MM.1S (cell line): ENCODE data around the gene FOSL1.

ENCODE experiments used
- DNase-seq: peaks from one replicate; pipeline ENCODE4 v3.0.0-alpha.2; 2015
- H2AFZ ChIP-seq: fragments of 300-600 bp; sonication (generic); 2 replicates; pipeline ENCODE4 v1.6.0; 2016; ENCODE audit warnings: antibody characterized with exemption, low read length
- H3F3A ChIP-seq: fragments of 300-600 bp; sonication (generic); 2 replicates; pipeline ENCODE4 v1.6.1; 2016; ENCODE audit warnings: mild to moderate bottlenecking, antibody characterized with exemption, low read length, moderate library complexity, mixed read lengths; ENCODE audit not compliant: insufficient read depth
- H3K27ac ChIP-seq: fragments of 300-600 bp; sonication (generic); 2 replicates; pipeline ENCODE4 v1.5.1; 2016; ENCODE audit warnings: mild to moderate bottlenecking, low read length
- H3K27me3 ChIP-seq: fragments of 300-600 bp; sonication (generic); replicated peaks from 2 replicates; pipeline ENCODE4 v1.6.0; 2016; ENCODE audit warnings: low read length; ENCODE audit not compliant: insufficient read depth
- H3K36me3 ChIP-seq: fragments of 300-600 bp; sonication (generic); replicated peaks from 2 replicates; pipeline ENCODE4 v1.6.1; 2016; ENCODE audit warnings: mild to moderate bottlenecking, low read length, mixed read lengths; ENCODE audit not compliant: insufficient read depth
- H3K4me1 ChIP-seq: fragments of 300-600 bp; sonication (generic); 2 replicates; pipeline ENCODE4 v1.6.1; 2016; ENCODE audit warnings: low read length, mixed read lengths
- H3K4me2 ChIP-seq: fragments of 300-600 bp; sonication (generic); 2 replicates; pipeline ENCODE4 v1.6.0; 2016; ENCODE audit warnings: low read depth, low read length
- H3K4me3 ChIP-seq: fragments of 300-600 bp; sonication (generic); 2 replicates; pipeline ENCODE4 v1.5.1; 2016; ENCODE audit warnings: low read length, mixed read lengths
- H3K79me2 ChIP-seq: fragments of 300-600 bp; sonication (generic); 2 replicates; pipeline ENCODE4 v1.6.1; 2016; ENCODE audit warnings: mixed run types, low read length, mixed read lengths
- H3K9ac ChIP-seq: fragments of 300-600 bp; sonication (generic); 2 replicates; pipeline ENCODE4 v1.6.1; 2016; ENCODE audit warnings: low read length, mixed read lengths
- H3K9me2 ChIP-seq: fragments of 300-600 bp; sonication (generic); replicated peaks from 2 replicates; pipeline ENCODE4 v1.6.1; 2016; ENCODE audit warnings: mild to moderate bottlenecking, low read length, mixed read lengths; ENCODE audit not compliant: insufficient read depth
- H3K9me3 ChIP-seq: fragments of 300-600 bp; sonication (generic); replicated peaks from 2 replicates; pipeline ENCODE4 v1.6.1; 2016; ENCODE audit warnings: mild to moderate bottlenecking, low read length, mixed read lengths; ENCODE audit not compliant: insufficient read depth
- H4K20me1 ChIP-seq: fragments of 300-600 bp; sonication (generic); 2 replicates; pipeline ENCODE4 v1.6.1; 2016; ENCODE audit warnings: mild to moderate bottlenecking, low read length, moderate library complexity, mixed read lengths; ENCODE audit not compliant: insufficient read depth
- EZH2 ChIP-seq: fragments of 300-600 bp; sonication (generic); optimal IDR thresholded peaks from 2 replicates; pipeline ENCODE3; 2017; ENCODE audit warnings: low read depth, mild to moderate bottlenecking, antibody characterized with exemption, low read length, mixed read lengths
- EZH2phosphoT487 ChIP-seq: fragments of 300-600 bp; sonication (generic); IDR thresholded peaks from 2 replicates; pipeline ENCODE4 v1.6.1; 2018; ENCODE audit warnings: antibody characterized with exemption, low read length
- TF ChIP-seq, protein P1 (sequence below): fragments of 300-600 bp; sonication (generic); IDR thresholded peaks from 2 replicates; pipeline ENCODE4 v1.5.1; 2016; ENCODE audit warnings: antibody characterized with exemption, low read length, mixed read lengths

FOSL1 gene

DNA sequence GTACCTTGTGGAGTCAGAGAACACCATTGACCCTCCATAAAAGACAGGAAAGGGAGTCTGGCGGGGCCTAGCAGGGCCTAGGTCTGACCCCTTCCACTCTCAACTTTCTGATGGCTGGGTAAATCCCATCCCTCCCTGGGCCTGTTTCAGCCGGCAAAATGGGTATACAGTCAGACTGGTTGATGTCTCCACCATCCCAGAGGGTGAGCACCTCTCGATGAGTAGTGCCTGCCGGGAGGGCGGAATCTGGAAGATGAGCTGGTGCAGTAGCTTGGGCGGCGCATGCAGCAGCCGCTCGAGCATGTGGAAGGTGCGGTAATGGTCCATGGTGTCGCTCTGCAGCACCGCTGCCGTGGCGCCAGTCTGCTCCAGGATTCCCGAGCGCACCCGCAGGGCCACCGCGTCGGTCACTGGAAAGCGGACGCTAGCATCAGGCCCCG lies 12.4 kb downstream of the FOSL1 start:
- peaks cover 34% of the 10 kb centered on the region for H3K4me1 ChIP-seq

DNA sequence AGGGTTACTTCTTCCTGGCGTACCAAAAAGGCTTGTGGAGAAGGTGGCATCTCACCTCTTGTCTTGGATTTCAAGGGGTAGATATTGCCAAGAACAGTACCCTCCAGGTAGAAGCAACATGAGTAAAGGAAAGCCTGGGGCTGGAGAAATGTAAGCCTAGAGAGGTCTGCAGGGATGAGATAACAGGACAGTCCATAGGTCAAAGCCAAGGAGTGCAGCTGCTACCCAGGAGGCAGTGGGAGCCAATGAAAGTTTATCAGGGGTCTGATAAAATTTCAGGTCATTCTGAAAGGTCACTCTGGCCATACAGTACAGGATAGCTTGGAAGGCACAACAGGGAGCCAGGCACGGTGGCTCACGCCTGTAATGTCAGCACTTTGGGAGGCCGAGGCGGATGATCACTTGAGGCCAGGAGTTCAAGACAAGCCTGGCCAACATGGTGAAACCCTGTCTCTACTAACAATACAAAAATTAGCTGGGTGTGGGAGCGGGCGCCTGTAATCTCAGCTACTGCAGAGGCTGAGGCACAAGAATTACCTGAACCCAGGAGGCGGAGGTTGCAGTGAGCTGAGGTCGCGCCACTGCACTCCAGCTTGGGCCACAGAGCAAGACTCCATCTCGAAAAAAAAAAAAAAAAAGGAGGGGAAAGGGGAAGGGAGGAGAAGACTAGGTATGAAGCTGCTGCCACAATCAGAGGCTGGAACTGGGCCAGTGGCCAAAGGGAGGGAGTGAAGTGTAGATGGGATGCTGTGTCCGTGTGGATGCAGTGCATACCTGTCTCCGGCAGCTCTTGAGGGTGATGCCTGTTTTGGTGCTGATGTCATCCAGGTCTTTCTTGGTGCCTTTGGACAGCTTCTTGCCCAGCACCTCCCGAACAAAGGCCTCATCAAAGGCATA lies 13.1 kb downstream of the FOSL1 start:
- TF ChIP-seq EZH2phosphoT487 = no peak
- TF ChIP-seq EZH2 = no peak
- TF ChIP-seq, protein P1, sequence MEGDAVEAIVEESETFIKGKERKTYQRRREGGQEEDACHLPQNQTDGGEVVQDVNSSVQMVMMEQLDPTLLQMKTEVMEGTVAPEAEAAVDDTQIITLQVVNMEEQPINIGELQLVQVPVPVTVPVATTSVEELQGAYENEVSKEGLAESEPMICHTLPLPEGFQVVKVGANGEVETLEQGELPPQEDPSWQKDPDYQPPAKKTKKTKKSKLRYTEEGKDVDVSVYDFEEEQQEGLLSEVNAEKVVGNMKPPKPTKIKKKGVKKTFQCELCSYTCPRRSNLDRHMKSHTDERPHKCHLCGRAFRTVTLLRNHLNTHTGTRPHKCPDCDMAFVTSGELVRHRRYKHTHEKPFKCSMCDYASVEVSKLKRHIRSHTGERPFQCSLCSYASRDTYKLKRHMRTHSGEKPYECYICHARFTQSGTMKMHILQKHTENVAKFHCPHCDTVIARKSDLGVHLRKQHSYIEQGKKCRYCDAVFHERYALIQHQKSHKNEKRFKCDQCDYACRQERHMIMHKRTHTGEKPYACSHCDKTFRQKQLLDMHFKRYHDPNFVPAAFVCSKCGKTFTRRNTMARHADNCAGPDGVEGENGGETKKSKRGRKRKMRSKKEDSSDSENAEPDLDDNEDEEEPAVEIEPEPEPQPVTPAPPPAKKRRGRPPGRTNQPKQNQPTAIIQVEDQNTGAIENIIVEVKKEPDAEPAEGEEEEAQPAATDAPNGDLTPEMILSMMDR = no peak
- Histone ChIP-seq H3K27me3 (no peaks in the 10 kb centered on the region), H3K27ac (peak overlapping the region; percentile 27; the same call in 1 of the 2 replicates), H3K9me3 (no peaks in the 10 kb centered on the region), H3K4me2 (peak overlapping the region; percentile 100), H3K36me3 (peaks cover 8% of the 10 kb centered on the region), H3K4me3 (peak overlapping the region; percentile 98), H3K9ac (peak overlapping the region; percentile 63; the same call in 1 of the 2 replicates), H3K4me1 (peaks cover 32% of the 10 kb centered on the region), H3F3A (peaks cover 23% of the 10 kb centered on the region), H4K20me1 (no peaks in the 10 kb centered on the region), H3K79me2 (peaks cover 41% of the 10 kb centered on the region), H3K9me2 (no peaks in the 10 kb centered on the region), H2AFZ (peak overlapping the region; percentile 96; the same call in 1 of the 2 replicates)
- DNase-seq = no peak

More for the DNA sequence above, 12.4 kb downstream of the FOSL1 start:
- no peaks in the 10 kb centered on the region for H3K9me2 ChIP-seq
- peak overlapping the region; percentile 100 for H3K4me2 ChIP-seq
- peaks cover 41% of the 10 kb centered on the region for H3K79me2 ChIP-seq
- H3K27me3 ChIP-seq = no peaks in the 10 kb centered on the region
- TF ChIP-seq EZH2 (no peak), EZH2phosphoT487 (no peak)
- TF ChIP-seq, protein P1 = no peak
- H4K20me1 ChIP-seq = no peaks in the 10 kb centered on the region
- H3F3A ChIP-seq = peaks cover 23% of the 10 kb centered on the region
- no peaks in the 10 kb centered on the region for H3K9me3 ChIP-seq
- H3K9ac ChIP-seq = peak overlapping the region; percentile 63; the same call in 1 of the 2 replicates
- peak overlapping the region; percentile 27; the same call in 1 of the 2 replicates for H3K27ac ChIP-seq
- peak; percentile 38 for DNase-seq
- H3K4me3 ChIP-seq = peak overlapping the region; percentile 98
- peak overlapping the region; percentile 96 for H2AFZ ChIP-seq
- peaks cover 8% of the 10 kb centered on the region for H3K36me3 ChIP-seq

DNA sequence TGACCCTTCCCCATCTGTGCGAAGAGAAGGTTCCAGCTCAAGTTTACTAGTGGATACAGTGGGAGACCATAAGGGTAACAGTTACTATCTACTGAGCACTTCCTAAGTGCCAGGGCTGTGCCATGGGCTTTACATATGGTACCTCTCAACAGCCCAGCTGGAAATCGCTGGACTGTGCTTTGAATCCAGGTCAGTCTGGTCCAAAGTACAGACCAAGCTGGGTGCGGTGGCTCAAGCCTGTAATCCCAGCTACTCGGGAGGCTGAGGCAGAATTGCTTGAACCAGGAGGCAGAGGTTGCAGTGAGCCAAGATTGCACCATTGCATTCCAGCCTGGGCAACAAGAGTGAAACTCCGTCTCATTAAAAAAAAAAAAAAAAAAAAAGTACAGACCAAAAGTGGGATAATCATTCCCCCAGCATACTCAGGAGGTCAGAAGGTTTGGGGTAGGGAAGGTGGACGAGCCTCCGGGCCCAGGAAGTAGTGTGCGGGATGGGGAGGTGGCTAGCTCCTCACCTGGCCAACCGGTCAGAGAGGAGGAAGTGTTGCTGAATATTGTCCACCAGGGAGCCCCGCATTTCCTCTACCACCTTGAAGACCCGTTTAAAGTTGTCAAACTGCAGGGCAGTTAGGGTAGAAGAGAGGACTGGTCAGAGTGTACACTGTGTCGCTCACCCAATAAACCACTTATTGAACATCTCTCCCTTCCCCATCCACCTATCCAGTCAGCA lies 14.2 kb downstream of the FOSL1 start:
- H2AFZ ChIP-seq = no peak overlapping the region
- no peaks in the 10 kb centered on the region for H4K20me1 ChIP-seq
- no peaks in the 10 kb centered on the region for H3K9me3 ChIP-seq
- no peaks in the 10 kb centered on the region for H3K9me2 ChIP-seq
- peaks cover 28% of the 10 kb centered on the region for H3K4me1 ChIP-seq
- no peak overlapping the region for H3K27ac ChIP-seq
- peaks cover 30% of the 10 kb centered on the region for H3K79me2 ChIP-seq
- H3F3A ChIP-seq = peaks cover 23% of the 10 kb centered on the region
- no peak overlapping the region for H3K9ac ChIP-seq
- H3K36me3 ChIP-seq = peaks cover 8% of the 10 kb centered on the region
- no peaks in the 10 kb centered on the region for H3K27me3 ChIP-seq
- H3K4me2 ChIP-seq = no peak overlapping the region
- DNase-seq = no peak
- TF ChIP-seq EZH2 (no peak), EZH2phosphoT487 (no peak)
- TF ChIP-seq, protein P1 = no peak
- no peak overlapping the region for H3K4me3 ChIP-seq
